ENCODE results near the gene RNF41.

The RNF41 gene

GRCh38 chr12:56206452-56207166 lies 15.1 kb downstream of the RNF41 start:
- Histone ChIP-seq H3K9me3 (ENCODE audit: severe bottlenecking) (no peaks in the 10 kb centered on the region), H3K27me3 (ENCODE audit: insufficient read depth, low read depth, severe bottlenecking) (no peaks in the 10 kb centered on the region), H3K36me3 (peaks cover 49% of the 10 kb centered on the region), H3K4me3 (ENCODE audit: low read depth, low read length) (no peak overlapping the region), H3K27ac (no peak overlapping the region)
- peak; percentile 91 for TF ChIP-seq CTCF (IDR thresholded peaks at IDR 0.05; ENCODE audit: low read depth, low read length)
- peak; percentile 83 for DNase-seq

GRCh38 chr12:56205445-56205844 lies 16.3 kb downstream of the RNF41 start:
- Histone ChIP-seq H3K36me3 (peaks cover 41% of the 10 kb centered on the region), H3K27ac (no peak overlapping the region), H3K27me3 (ENCODE audit: insufficient read depth, low read depth, severe bottlenecking) (no peaks in the 10 kb centered on the region), H3K4me3 (ENCODE audit: low read depth, low read length) (no peak overlapping the region), H3K9me3 (ENCODE audit: severe bottlenecking) (no peaks in the 10 kb centered on the region)
- no peak for TF ChIP-seq CTCF (IDR thresholded peaks at IDR 0.05; ENCODE audit: low read depth, low read length)
- no peak for DNase-seq

- no peak for TF ChIP-seq CTCF (IDR thresholded peaks at IDR 0.05; ENCODE audit: low read depth, low read length)
- no peak overlapping the region for H3K4me3 ChIP-seq (ENCODE audit: low read depth, low read length)
- no peak overlapping the region for H3K27ac ChIP-seq
- no peaks in the 10 kb centered on the region for H3K27me3 ChIP-seq (ENCODE audit: insufficient read depth, low read depth, severe bottlenecking)
- peaks cover 30% of the 10 kb centered on the region for H3K36me3 ChIP-seq
- DNase-seq, result no peak
- no peaks in the 10 kb centered on the region for H3K9me3 ChIP-seq (ENCODE audit: severe bottlenecking)
These were observed 17.4 kb downstream of the RNF41 start for GRCh38 chr12:56204275-56204674.

GRCh38 chr12:56202838-56203237 lies 18.9 kb downstream of the RNF41 start:
- no peaks in the 10 kb centered on the region for H3K9me3 ChIP-seq (ENCODE audit: severe bottlenecking)
- H3K27ac ChIP-seq, result no peak overlapping the region
- no peak for TF ChIP-seq CTCF (IDR thresholded peaks at IDR 0.05; ENCODE audit: low read depth, low read length)
- H3K36me3 ChIP-seq, result peaks cover 22% of the 10 kb centered on the region
- no peak overlapping the region for H3K4me3 ChIP-seq (ENCODE audit: low read depth, low read length)
- DNase-seq, result no peak
- no peaks in the 10 kb centered on the region for H3K27me3 ChIP-seq (ENCODE audit: insufficient read depth, low read depth, severe bottlenecking)

GRCh38 chr12:56202366-56202765 lies 19.4 kb downstream of the RNF41 start:
- H3K9me3 ChIP-seq (ENCODE audit: severe bottlenecking), result no peaks in the 10 kb centered on the region
- DNase-seq, result no peak
- no peak for TF ChIP-seq CTCF (IDR thresholded peaks at IDR 0.05; ENCODE audit: low read depth, low read length)
- no peaks in the 10 kb centered on the region for H3K27me3 ChIP-seq (ENCODE audit: insufficient read depth, low read depth, severe bottlenecking)
- H3K36me3 ChIP-seq, result peaks cover 17% of the 10 kb centered on the region
- no peak overlapping the region for H3K4me3 ChIP-seq (ENCODE audit: low read depth, low read length)
- H3K27ac ChIP-seq, result no peak overlapping the region

- Histone ChIP-seq H3K27me3 (ENCODE audit: insufficient read depth, low read depth, severe bottlenecking) (no peaks in the 10 kb centered on the region), H3K4me3 (ENCODE audit: low read depth, low read length) (no peak overlapping the region), H3K9me3 (ENCODE audit: severe bottlenecking) (no peaks in the 10 kb centered on the region), H3K27ac (no peak overlapping the region), H3K36me3 (no peaks in the 10 kb centered on the region)
- no peak for TF ChIP-seq CTCF (IDR thresholded peaks at IDR 0.05; ENCODE audit: low read depth, low read length)
- DNase-seq, result no peak
These were observed 22.9 kb downstream of the RNF41 start for GRCh38 chr12:56198836-56199235.
